OCI-LY7 (cell line): ENCODE measurements around the gene TPCN2.

ENCODE experiments used
- CTCF ChIP-seq: fragments of 200-600 bp; sonication (generic); conservative IDR thresholded peaks from 2 replicates; pipeline ENCODE4 v1.5.1; 2014; ENCODE audit warnings: mild to moderate bottlenecking, antibody characterized with exemption, low read length, moderate library complexity, mixed read lengths
- EZH2phosphoT487 ChIP-seq: fragments of 200-600 bp; sonication (generic); IDR thresholded peaks from 2 replicates; pipeline ENCODE4 v1.6.1; 2018; ENCODE audit warnings: low read depth, borderline replicate concordance, mild to moderate bottlenecking, mixed run types, antibody characterized with exemption, low read length, moderate library complexity, mixed read lengths

- TF ChIP-seq CTCF (no peak), EZH2phosphoT487 (no peak)
These were observed 31.7 kb downstream of the TPCN2 start for GRCh38 chr11:69080257-69080995.
